Liver (tissue), 9 donors: ENCODE results near the gene UGT3A1. TPM values are rescaled to one million over a fixed set of nuclear protein-coding genes. Genes with fewer than 3 reads are reported as not detected.

Experiments used
- DNase-seq: peaks from one replicate; pipeline ENCODE4 v3.0.0-alpha.2; 2017; ENCODE audit warnings: low spot score
- H3K27ac ChIP-seq, 2 donors: one replicate each; pipeline ENCODE4 v1.7.0; 2013; ENCODE audit warnings: inconsistent platforms in 2 of 2, low read length in 2 of 2, control low read depth in 1 of 2, low read depth in 1 of 2, mild to moderate bottlenecking in 1 of 2
- H3K27me3 ChIP-seq, 4 donors: one replicate each; pipeline versions ENCODE4 v1.6.1 to v1.7.0; 2013; ENCODE audit warnings: low read length in 3 of 4, inconsistent platforms in 1 of 4, mild to moderate bottlenecking in 1 of 4, moderate library complexity in 1 of 4; ENCODE audit not compliant: control insufficient read depth in 4 of 4, insufficient read depth in 4 of 4
- H3K36me3 ChIP-seq, 4 donors: one replicate each; pipeline versions ENCODE4 v1.6.1 to v1.7.0; 2013; ENCODE audit warnings: low read length in 3 of 4, mild to moderate bottlenecking in 3 of 4, low read depth in 1 of 4, moderate library complexity in 1 of 4; ENCODE audit not compliant: control insufficient read depth in 4 of 4, insufficient read depth in 3 of 4
- H3K4me1 ChIP-seq, 4 donors: one replicate each; pipeline versions ENCODE4 v1.6.1 to v1.7.0; 2013; ENCODE audit warnings: low read length in 3 of 4, mild to moderate bottlenecking in 3 of 4, moderate library complexity in 1 of 4; ENCODE audit not compliant: control insufficient read depth in 4 of 4, insufficient read depth in 4 of 4
- H3K4me3 ChIP-seq, 3 donors: one replicate each; pipeline versions ENCODE4 v1.6.1 to v1.7.0; 2013; ENCODE audit warnings: low read length in 3 of 3, control low read depth in 1 of 3, low read depth in 1 of 3, mild to moderate bottlenecking in 1 of 3
- H3K9ac ChIP-seq, 2 donors: one replicate each; pipeline ENCODE4 v1.7.0; 2013; ENCODE audit warnings: low read length in 2 of 2, mild to moderate bottlenecking in 2 of 2, moderate library complexity in 2 of 2, control low read depth in 1 of 2, low read depth in 1 of 2
- H3K9me3 ChIP-seq, 4 donors: one replicate each; pipeline versions ENCODE4 v1.6.1 to v1.7.0; 2013; ENCODE audit warnings: low read length in 3 of 4; ENCODE audit not compliant: control insufficient read depth in 4 of 4
- CTCF ChIP-seq: fragments of 150-350 bp; IDR thresholded peaks from 2 replicates; pipeline ENCODE4 v1.5.1; 2017; ENCODE audit warnings: improper control_type of control experiment, low read depth, low read length; ENCODE audit not compliant: missing input control
- EGR1 ChIP-seq, 2 donors: IDR thresholded peaks; 2 replicates each; pipeline ENCODE4 v1.6.1; 2016 to 2018; ENCODE audit warnings: antibody characterized with exemption in 2 of 2, low read depth in 2 of 2
- FOXA1 ChIP-seq: IDR thresholded peaks from 2 replicates; pipeline ENCODE4 v1.6.1; 2016; ENCODE audit warnings: antibody characterized with exemption
- FOXA2 ChIP-seq: IDR thresholded peaks from 2 replicates; pipeline ENCODE4 v1.6.1; 2016; ENCODE audit warnings: antibody characterized with exemption
- GABPA ChIP-seq, 2 donors: IDR thresholded peaks in 1 of 2; conservative IDR thresholded peaks in 1 of 2; 2 replicates each; pipeline ENCODE4 v1.6.1; 2016; ENCODE audit warnings: antibody characterized with exemption in 2 of 2, mild to moderate bottlenecking in 1 of 2, moderate library complexity in 1 of 2
- HNF4A ChIP-seq, 2 donors: conservative IDR thresholded peaks; 2 replicates each; pipeline ENCODE4 v1.6.1; 2016; ENCODE audit warnings: antibody characterized with exemption in 2 of 2, mild to moderate bottlenecking in 2 of 2
- HNF4G ChIP-seq: IDR thresholded peaks from 2 replicates; pipeline ENCODE4 v1.6.1; 2016; ENCODE audit warnings: antibody characterized with exemption
- JUND ChIP-seq, 2 donors: IDR thresholded peaks; 2 replicates each; pipeline ENCODE4 v1.6.1; 2016; ENCODE audit warnings: antibody characterized with exemption in 2 of 2
- MAX ChIP-seq: IDR thresholded peaks from 2 replicates; pipeline ENCODE4 v1.6.1; 2016; ENCODE audit warnings: antibody characterized with exemption
- NR2F2 ChIP-seq: IDR thresholded peaks from 2 replicates; pipeline ENCODE4 v1.6.1; 2016; ENCODE audit warnings: antibody characterized with exemption
- RAD21 ChIP-seq, 2 donors: IDR thresholded peaks; 2 replicates each; pipeline ENCODE4 v1.6.1; 2016; ENCODE audit warnings: antibody characterized with exemption in 2 of 2, mild to moderate bottlenecking in 2 of 2
- RXRA ChIP-seq, 2 donors: IDR thresholded peaks; 2 replicates each; pipeline ENCODE4 v1.6.1; 2017 to 2018; ENCODE audit warnings: antibody characterized with exemption in 2 of 2, mild to moderate bottlenecking in 1 of 2
- SP1 ChIP-seq: IDR thresholded peaks from 2 replicates; pipeline ENCODE4 v1.6.1; 2018; ENCODE audit warnings: antibody characterized with exemption, mild to moderate bottlenecking
- YY1 ChIP-seq: IDR thresholded peaks from 2 replicates; pipeline ENCODE4 v1.6.1; 2016; ENCODE audit warnings: antibody characterized with exemption, mild to moderate bottlenecking
- WGBS: extraction: QIAGEN DNeasy Blood & Tissue Kit; methylation state at CpG from one replicate; pipeline ENCODE4 v1.1.7; 2013; 5-methylcytosine and 5-hydroxymethylcytosine counted together
- polyA plus RNA-seq, 2 donors: library from polyadenylated mRNA; stranded (reverse) in 1 of 2; unstranded in 1 of 2; fragments of 200-250 nt in 1 of 2; fragments of >200 nt in 1 of 2; fragmentation: Nextera tagmentation in 1 of 2; extraction: Ambion mirVana in 1 of 2; gene quantifications; one replicate each; pipeline versions ENCODE4 v1.2.1 to v1.2.3, GENCODE V29; 2013 to 2015
- total RNA-seq, 2 donors: library from RNA; depleted of rRNA; stranded (reverse); fragments of >200 nt; gene quantifications; one replicate each; pipeline ENCODE4 v1.2.3, GENCODE V29; 2014
- TF ChIP-seq, protein P1 (sequence below): IDR thresholded peaks from 2 replicates; pipeline ENCODE4 v1.6.1; 2016; ENCODE audit warnings: antibody characterized with exemption
- TF ChIP-seq, protein P2 (sequence below): IDR thresholded peaks from 2 replicates; pipeline ENCODE4 v1.6.1; 2016; ENCODE audit warnings: antibody characterized with exemption, mild to moderate bottlenecking
- TF ChIP-seq, protein P3 (sequence below): IDR thresholded peaks from 2 replicates; pipeline ENCODE4 v1.6.1; 2016; ENCODE audit warnings: antibody characterized with exemption
- donor health status: healthy.
- donor health status: healthy.
- donor health status: healthy.
- donor health status: healthy.
- donor health status: healthy.

Gene UGT3A1
- total and polyA plus RNA-seq, 4 donors, result 0.28 to 60.6 (median 21.0) TPM

DNA sequence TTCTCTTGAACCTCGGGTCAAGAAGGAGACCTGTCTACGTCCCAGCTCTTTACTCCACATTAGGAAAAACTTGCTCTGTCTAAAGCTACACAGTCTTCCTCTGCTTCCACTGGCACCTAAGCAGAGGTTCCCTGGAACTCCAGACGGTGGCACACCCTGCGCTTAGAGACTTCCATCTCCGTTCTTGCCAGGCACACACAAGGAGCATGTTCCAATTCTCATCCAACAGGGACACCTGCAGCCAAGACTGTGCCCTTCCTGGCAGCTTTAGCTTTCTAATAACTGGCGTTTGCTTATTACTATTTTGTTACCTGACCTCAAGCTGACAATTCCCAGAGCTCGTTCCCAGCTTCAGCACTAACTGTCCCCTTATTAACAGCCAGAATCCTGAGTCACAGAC, 68.7 kb downstream of the UGT3A1 start:
- Histone ChIP-seq H3K9me3 (no peaks in the 10 kb centered on the region), H3K27me3 (peaks cover 0 to 7% (median 2%) of the 10 kb centered on the region in 4 donors)
- 78% methylated on average over 7 of the region's 7 CpGs for WGBS

GRCh38 chr5:35921930-35922329, 69.3 kb downstream of the UGT3A1 start:
- no peak for DNase-seq
- H3K9ac ChIP-seq, result no peak overlapping the region
- H3K27ac ChIP-seq, result no peak overlapping the region
- H3K4me1 ChIP-seq, result peaks cover 0 to 11% (median 6%) of the 10 kb centered on the region in 4 donors
- no peak overlapping the region for H3K4me3 ChIP-seq
- no peaks in the 10 kb centered on the region for H3K36me3 ChIP-seq
- H3K27me3 ChIP-seq, result peaks cover 0 to 7% (median 2%) of the 10 kb centered on the region in 4 donors
- WGBS, result 56% methylated on average over 5 of the region's 5 CpGs
- no peaks in the 10 kb centered on the region for H3K9me3 ChIP-seq
- no peak for TF ChIP-seq FOXA1
- TF ChIP-seq HNF4G, result no peak
- no peak for TF ChIP-seq HNF4A (conservative IDR thresholded peaks at IDR 0.05)
- TF ChIP-seq MAX, result no peak
- TF ChIP-seq RAD21 (IDR thresholded peaks at IDR 0.05), result no peak
- no peak for TF ChIP-seq FOXA2
- TF ChIP-seq SP1, result no peak
- TF ChIP-seq RXRA (IDR thresholded peaks at IDR 0.05), result no peak
- TF ChIP-seq GABPA (IDR thresholded peaks at IDR 0.05 in 1 of 2, conservative IDR thresholded peaks at IDR 0.05 in 1 of 2), result no peak
- TF ChIP-seq, protein P1, sequence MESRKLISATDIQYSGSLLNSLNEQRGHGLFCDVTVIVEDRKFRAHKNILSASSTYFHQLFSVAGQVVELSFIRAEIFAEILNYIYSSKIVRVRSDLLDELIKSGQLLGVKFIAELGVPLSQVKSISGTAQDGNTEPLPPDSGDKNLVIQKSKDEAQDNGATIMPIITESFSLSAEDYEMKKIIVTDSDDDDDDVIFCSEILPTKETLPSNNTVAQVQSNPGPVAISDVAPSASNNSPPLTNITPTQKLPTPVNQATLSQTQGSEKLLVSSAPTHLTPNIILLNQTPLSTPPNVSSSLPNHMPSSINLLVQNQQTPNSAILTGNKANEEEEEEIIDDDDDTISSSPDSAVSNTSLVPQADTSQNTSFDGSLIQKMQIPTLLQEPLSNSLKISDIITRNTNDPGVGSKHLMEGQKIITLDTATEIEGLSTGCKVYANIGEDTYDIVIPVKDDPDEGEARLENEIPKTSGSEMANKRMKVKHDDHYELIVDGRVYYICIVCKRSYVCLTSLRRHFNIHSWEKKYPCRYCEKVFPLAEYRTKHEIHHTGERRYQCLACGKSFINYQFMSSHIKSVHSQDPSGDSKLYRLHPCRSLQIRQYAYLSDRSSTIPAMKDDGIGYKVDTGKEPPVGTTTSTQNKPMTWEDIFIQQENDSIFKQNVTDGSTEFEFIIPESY, result no peak
- TF ChIP-seq, protein P2, sequence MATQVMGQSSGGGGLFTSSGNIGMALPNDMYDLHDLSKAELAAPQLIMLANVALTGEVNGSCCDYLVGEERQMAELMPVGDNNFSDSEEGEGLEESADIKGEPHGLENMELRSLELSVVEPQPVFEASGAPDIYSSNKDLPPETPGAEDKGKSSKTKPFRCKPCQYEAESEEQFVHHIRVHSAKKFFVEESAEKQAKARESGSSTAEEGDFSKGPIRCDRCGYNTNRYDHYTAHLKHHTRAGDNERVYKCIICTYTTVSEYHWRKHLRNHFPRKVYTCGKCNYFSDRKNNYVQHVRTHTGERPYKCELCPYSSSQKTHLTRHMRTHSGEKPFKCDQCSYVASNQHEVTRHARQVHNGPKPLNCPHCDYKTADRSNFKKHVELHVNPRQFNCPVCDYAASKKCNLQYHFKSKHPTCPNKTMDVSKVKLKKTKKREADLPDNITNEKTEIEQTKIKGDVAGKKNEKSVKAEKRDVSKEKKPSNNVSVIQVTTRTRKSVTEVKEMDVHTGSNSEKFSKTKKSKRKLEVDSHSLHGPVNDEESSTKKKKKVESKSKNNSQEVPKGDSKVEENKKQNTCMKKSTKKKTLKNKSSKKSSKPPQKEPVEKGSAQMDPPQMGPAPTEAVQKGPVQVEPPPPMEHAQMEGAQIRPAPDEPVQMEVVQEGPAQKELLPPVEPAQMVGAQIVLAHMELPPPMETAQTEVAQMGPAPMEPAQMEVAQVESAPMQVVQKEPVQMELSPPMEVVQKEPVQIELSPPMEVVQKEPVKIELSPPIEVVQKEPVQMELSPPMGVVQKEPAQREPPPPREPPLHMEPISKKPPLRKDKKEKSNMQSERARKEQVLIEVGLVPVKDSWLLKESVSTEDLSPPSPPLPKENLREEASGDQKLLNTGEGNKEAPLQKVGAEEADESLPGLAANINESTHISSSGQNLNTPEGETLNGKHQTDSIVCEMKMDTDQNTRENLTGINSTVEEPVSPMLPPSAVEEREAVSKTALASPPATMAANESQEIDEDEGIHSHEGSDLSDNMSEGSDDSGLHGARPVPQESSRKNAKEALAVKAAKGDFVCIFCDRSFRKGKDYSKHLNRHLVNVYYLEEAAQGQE, result no peak
- no peak for TF ChIP-seq NR2F2

More for the DNA sequence above, 68.7 kb downstream of the UGT3A1 start:
- TF ChIP-seq EGR1 (IDR thresholded peaks at IDR 0.05; ENCODE audit: low read depth in 2 of 2), result no peak
- TF ChIP-seq FOXA1, result no peak
- TF ChIP-seq, protein P1, result no peak
- no peak for TF ChIP-seq YY1
- no peak for TF ChIP-seq MAX
- no peak for TF ChIP-seq HNF4A (conservative IDR thresholded peaks at IDR 0.05)
- TF ChIP-seq JUND (IDR thresholded peaks at IDR 0.05), result no peak
- TF ChIP-seq RAD21 (IDR thresholded peaks at IDR 0.05), result no peak
- TF ChIP-seq, protein P3, sequence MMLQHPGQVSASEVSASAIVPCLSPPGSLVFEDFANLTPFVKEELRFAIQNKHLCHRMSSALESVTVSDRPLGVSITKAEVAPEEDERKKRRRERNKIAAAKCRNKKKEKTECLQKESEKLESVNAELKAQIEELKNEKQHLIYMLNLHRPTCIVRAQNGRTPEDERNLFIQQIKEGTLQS, result no peak
- TF ChIP-seq CTCF, result no peak
- no peak for TF ChIP-seq RXRA (IDR thresholded peaks at IDR 0.05)
- TF ChIP-seq FOXA2, result no peak
- no peak for TF ChIP-seq NR2F2
- no peak for TF ChIP-seq HNF4G
- Histone ChIP-seq H3K36me3 (no peaks in the 10 kb centered on the region), H3K4me3 (no peak overlapping the region), H3K27ac (no peak overlapping the region), H3K9ac (no peak overlapping the region), H3K4me1 (peaks cover 0 to 11% (median 6%) of the 10 kb centered on the region in 4 donors)
- no peak for DNase-seq
